ENCODE results near the gene RHPN2.

Gene RHPN2

GRCh38 chr19:33064792-33065550, at the start of gene RHPN2:
TSS of gene RHPN2 (minus strand) at chr19:33064888. CDS start at chr19:33064852, 36 bp downstream.
- DNase-seq: peak; percentile 67

- DNase-seq: no peak
These were observed 49.6 kb upstream of the RHPN2 start for GRCh38 chr19:33114312-33114711.

- no peak for DNase-seq
These were observed 46.9 kb upstream of the RHPN2 start for GRCh38 chr19:33111587-33111986.

- DNase-seq: no peak
These were observed 45.6 kb upstream of the RHPN2 start for GRCh38 chr19:33110137-33110910.

GRCh38 chr19:33108161-33108560, 43.5 kb upstream of the RHPN2 start:
- DNase-seq: no peak

GRCh38 chr19:33102893-33103292, 38.2 kb upstream of the RHPN2 start:
- DNase-seq: no peak

- no peak for DNase-seq
These were observed 36.4 kb upstream of the RHPN2 start for GRCh38 chr19:33100894-33101644.

GRCh38 chr19:33098055-33098534, 33.4 kb upstream of the RHPN2 start:
- DNase-seq: no peak

- no peak for DNase-seq
These were observed 31.3 kb upstream of the RHPN2 start for GRCh38 chr19:33096005-33096404.

GRCh38 chr19:33094436-33095067, 29.9 kb upstream of the RHPN2 start:
- DNase-seq: no peak

- DNase-seq: no peak
These were observed 28.9 kb upstream of the RHPN2 start for GRCh38 chr19:33093420-33094210.

- no peak for DNase-seq
These were observed 25.5 kb upstream of the RHPN2 start for GRCh38 chr19:33090179-33090578.

- no peak for DNase-seq
These were observed 24.3 kb upstream of the RHPN2 start for GRCh38 chr19:33089010-33089409.

- no peak for DNase-seq
These were observed 22.3 kb upstream of the RHPN2 start for GRCh38 chr19:33086955-33087354.

- DNase-seq: no peak
These were observed 21.0 kb upstream of the RHPN2 start for GRCh38 chr19:33085570-33086128.

- peak; percentile 82 for DNase-seq
These were observed 16.3 kb upstream of the RHPN2 start, which contains the start of gene GPATCH1 for GRCh38 chr19:33080761-33081681. TSS of gene GPATCH1 (plus strand) at chr19:33081181. CDS start at chr19:33081194, 13 bp downstream.

- no peak for DNase-seq
These were observed 10.8 kb upstream of the RHPN2 start for GRCh38 chr19:33075519-33075918.

- DNase-seq: no peak
These were observed 7.2 kb upstream of the RHPN2 start for GRCh38 chr19:33071887-33072286.

GRCh38 chr19:33067121-33067520, 2.4 kb upstream of the RHPN2 start:
- no peak for DNase-seq

- no peak for DNase-seq
These were observed 1.9 kb upstream of the RHPN2 start for GRCh38 chr19:33066543-33066942.

- no peak for DNase-seq
These were observed 263 bp downstream of the RHPN2 start for GRCh38 chr19:33064458-33064791.
